Measurements from ENCODE around the gene PIGQ.

DNA sequence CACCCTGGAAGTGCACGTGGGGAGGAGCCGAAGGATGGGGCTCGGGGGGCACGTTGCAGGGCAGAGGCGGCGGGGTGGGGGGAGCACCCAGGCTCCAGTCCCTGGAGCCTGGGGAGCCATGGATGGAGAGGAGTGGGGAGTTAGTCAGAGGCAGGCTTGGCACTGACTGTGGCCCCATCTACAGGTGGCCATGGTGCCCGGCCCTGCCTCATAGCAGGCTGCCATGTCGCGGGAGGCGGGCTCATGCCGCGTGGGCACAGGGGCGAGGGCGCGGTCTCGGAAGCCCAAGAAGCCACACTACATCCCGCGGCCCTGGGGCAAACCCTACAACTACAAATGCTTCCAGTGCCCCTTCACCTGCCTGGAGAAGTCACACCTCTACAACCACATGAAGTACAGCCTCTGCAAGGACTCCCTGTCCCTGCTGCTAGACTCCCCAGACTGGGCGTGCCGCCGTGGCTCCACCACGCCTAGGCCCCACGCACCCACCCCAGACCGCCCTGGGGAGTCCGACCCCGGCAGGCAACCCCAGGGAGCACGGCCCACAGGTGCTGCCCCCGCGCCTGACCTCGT lies 6.6 kb upstream of the PIGQ start:
- TF ChIP-seq CTCF (IDR thresholded peaks at IDR 0.05), result no peak
- TF ChIP-seq EP300 (IDR thresholded peaks at IDR 0.05), result no peak
